Measurements from ENCODE around the gene NFYC. TPM values are rescaled to one million over a fixed set of nuclear protein-coding genes. Genes with fewer than 3 reads are reported as not detected.

NFYC gene
- total and polyA plus RNA-seq, 2 of the 8 experiments (the other 6 are each of a cell fraction or from before 2014, with no cell fraction given): 54.1 to 124 TPM

GRCh38 chr1:40766560-40766959 lies 75.1 kb downstream of the NFYC start:
- Histone ChIP-seq H2AFZ (ENCODE audit: low read length) (no peak overlapping the region), H2BK15ac (ENCODE audit: low read length) (no peak overlapping the region), H3K18ac (ENCODE audit: extremely low read depth, low read length) (no peak overlapping the region), H4K20me1 (replicated peaks in 1 of 2; ENCODE audit: control insufficient read depth in 1 of 2, insufficient read depth in 2 of 2, low read length in 2 of 2) (peaks cover 3% of the 10 kb centered on the region in 2 experiments), H3K27ac (ENCODE audit: low read depth, low read length) (no peak overlapping the region), H3K4me3 (ENCODE audit: extremely low read depth in 1 of 4, insufficient read depth in 2 of 4, low read depth in 3 of 4, low read length in 4 of 4) (no peak overlapping the region), H3K4me1 (replicated peaks in 1 of 4; ENCODE audit: control insufficient read depth in 3 of 4, insufficient read depth in 4 of 4, low read length in 3 of 4) (peaks cover 0 to 5% (median under 1%) of the 10 kb centered on the region in 4 experiments; a peak in 3 of 7 replicates), H3K4ac (replicated peaks; ENCODE audit: insufficient read length, low read depth, low read length) (no peak overlapping the region), H3K79me2 (ENCODE audit: control insufficient read depth in 1 of 2, insufficient read depth in 2 of 2, low read length in 2 of 2) (no peaks in the 10 kb centered on the region), H2BK12ac (ENCODE audit: low read depth, low read length) (no peak overlapping the region), H3K23me2 (ENCODE audit: low read depth, low read length) (no peaks in the 10 kb centered on the region), H3K36me3 (ENCODE audit: control insufficient read depth in 2 of 4, insufficient read depth in 4 of 4, low read length in 3 of 4) (peaks cover 24 to 77% (median 56%) of the 10 kb centered on the region in 4 experiments), H3K4me2 (ENCODE audit: insufficient read depth in 1 of 2, low read depth in 2 of 2, low read length in 2 of 2) (no peak overlapping the region), H2BK120ac (replicated peaks; ENCODE audit: low read depth, low read length) (no peak overlapping the region), H2BK20ac (ENCODE audit: low read length) (no peak overlapping the region), H4K5ac (ENCODE audit: insufficient read length, low read depth, low read length) (no peak overlapping the region), H4K8ac (ENCODE audit: extremely low read depth, insufficient read depth, low read length) (no peak overlapping the region), H3K27me3 (replicated peaks in 1 of 4; ENCODE audit: control insufficient read depth in 3 of 4, extremely low read depth in 1 of 4, insufficient read depth in 3 of 4, low read length in 3 of 4) (no peaks in the 10 kb centered on the region), H4K91ac (replicated peaks; ENCODE audit: insufficient read length, low read length) (no peak overlapping the region), H3K23ac (ENCODE audit: insufficient read length) (no peak overlapping the region), H3K9ac (replicated peaks in 1 of 4; ENCODE audit: extremely low read depth in 1 of 4, low read depth in 3 of 4, low read length in 3 of 4) (no peak overlapping the region), H3K79me1 (ENCODE audit: low read depth, low read length) (no peaks in the 10 kb centered on the region; the same call in 1 of the 2 replicates), H3K14ac (ENCODE audit: insufficient read length) (no peak overlapping the region), H2AK5ac (ENCODE audit: low read depth, low read length) (no peak overlapping the region), H2BK5ac (ENCODE audit: low read depth, low read length) (no peak overlapping the region), H3K56ac (replicated peaks; ENCODE audit: insufficient read length, low read depth, low read length) (no peak overlapping the region), H3K9me3 (ENCODE audit: insufficient read depth in 2 of 2, low read depth in 1 of 2, low read length in 1 of 2) (no peaks in the 10 kb centered on the region)
- ChIA-PET CTCF (ENCODE audit: partially characterized antibody) (interaction anchor here (1.2 to 15.0 kb wide), 5 partner anchors 7 to 229 kb away, joined by 3 to 140 read pairs (median 5); no protein-coding TSS in a partner anchor), POLR2A (ENCODE audit: partially characterized antibody) (no interaction called here)
- FAIRE-seq: no peak
- TF ChIP-seq CEBPB (IDR thresholded peaks at IDR 0.05; ENCODE audit: low read depth, low read length): no peak
- no peak for TF ChIP-seq E2F6 (IDR thresholded peaks at IDR 0.05)
- no peak for TF ChIP-seq CBX8 (IDR thresholded peaks at IDR 0.05; ENCODE audit: borderline replicate concordance, low read depth, low read length)
- TF ChIP-seq, protein P1, sequence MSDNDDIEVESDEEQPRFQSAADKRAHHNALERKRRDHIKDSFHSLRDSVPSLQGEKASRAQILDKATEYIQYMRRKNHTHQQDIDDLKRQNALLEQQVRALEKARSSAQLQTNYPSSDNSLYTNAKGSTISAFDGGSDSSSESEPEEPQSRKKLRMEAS (IDR thresholded peaks at IDR 0.05): no peak
- no peak for TF ChIP-seq NRF1 (IDR thresholded peaks at IDR 0.05; ENCODE audit: low read depth, low read length)
- TF ChIP-seq RXRA (IDR thresholded peaks at IDR 0.05; ENCODE audit: insufficient read depth, low read depth, low read length): no peak
- WGBS, 2 experiments (ENCODE audit: extremely low coverage in 1 of 2, insufficient coverage in 1 of 2, insufficient read length in 1 of 2, insufficient replicate concordance in 2 of 2, low coverage in 1 of 2, low lambda C conversion rate in 2 of 2, missing lambda C conversion rate in 1 of 2): 87% methylated on average over 4 of the region's 4 CpGs; no CpG with 5 or more reads in 1 of the 2 experiments
- DNase-seq (ENCODE audit: low read depth in 1 of 2, low spot score in 2 of 2): no peak
